Measurements from ENCODE around the gene ADAMTS20. TPM values are rescaled to one million over a fixed set of nuclear protein-coding genes. Genes with fewer than 3 reads are reported as not detected.

Gene ADAMTS20
- total RNA-seq, 1 donor from 2014 or later = 0.22 TPM

GRCh38 chr12:43357141-43357540 lies 194.9 kb downstream of the ADAMTS20 start:
- no peaks in the 10 kb centered on the region for H3K27me3 Mint-ChIP-seq (ENCODE audit: low read depth)
- H3K4me3 Mint-ChIP-seq (ENCODE audit: unreplicated experiment) = no peak overlapping the region
- no peaks in the 10 kb centered on the region for H3K9me3 Mint-ChIP-seq (ENCODE audit: low read depth)
- TF ChIP-seq CTCF (IDR thresholded peaks at IDR 0.05) = no peak
- H3K4me1 Mint-ChIP-seq (ENCODE audit: low read depth) = peaks cover 7% of the 10 kb centered on the region
- no peak overlapping the region for H3K27ac Mint-ChIP-seq (ENCODE audit: unreplicated experiment)
- H3K36me3 Mint-ChIP-seq (ENCODE audit: low read depth) = peaks cover 1% of the 10 kb centered on the region
- DNase-seq (ENCODE audit: low spot score) = no peak

GRCh38 chr12:43352001-43352400 lies 200.0 kb downstream of the ADAMTS20 start:
- Mint-ChIP-seq H3K4me3 (ENCODE audit: unreplicated experiment) (no peak overlapping the region), H3K36me3 (ENCODE audit: low read depth) (no peaks in the 10 kb centered on the region), H3K27me3 (ENCODE audit: low read depth) (peaks cover 4% of the 10 kb centered on the region), H3K9me3 (ENCODE audit: low read depth) (no peaks in the 10 kb centered on the region), H3K4me1 (ENCODE audit: low read depth) (no peaks in the 10 kb centered on the region), H3K27ac (ENCODE audit: unreplicated experiment) (no peak overlapping the region)
- DNase-seq (ENCODE audit: low spot score) = no peak
- TF ChIP-seq CTCF (IDR thresholded peaks at IDR 0.05) = no peak

GRCh38 chr12:43349863-43350262 lies 202.1 kb downstream of the ADAMTS20 start:
- peaks cover 4% of the 10 kb centered on the region for H3K27me3 Mint-ChIP-seq (ENCODE audit: low read depth)
- H3K4me3 Mint-ChIP-seq (ENCODE audit: unreplicated experiment) = no peak overlapping the region
- no peaks in the 10 kb centered on the region for H3K4me1 Mint-ChIP-seq (ENCODE audit: low read depth)
- peaks cover 3% of the 10 kb centered on the region for H3K36me3 Mint-ChIP-seq (ENCODE audit: low read depth)
- no peak overlapping the region for H3K27ac Mint-ChIP-seq (ENCODE audit: unreplicated experiment)
- no peak for DNase-seq (ENCODE audit: low spot score)
- peaks cover 2% of the 10 kb centered on the region for H3K9me3 Mint-ChIP-seq (ENCODE audit: low read depth)
- peak; percentile 88 for TF ChIP-seq CTCF (IDR thresholded peaks at IDR 0.05)

- no peak overlapping the region for H3K4me3 Mint-ChIP-seq (ENCODE audit: unreplicated experiment)
- H3K9me3 Mint-ChIP-seq (ENCODE audit: low read depth) = peaks cover 10% of the 10 kb centered on the region
- peaks cover 4% of the 10 kb centered on the region for H3K27me3 Mint-ChIP-seq (ENCODE audit: low read depth)
- DNase-seq (ENCODE audit: low spot score) = no peak
- H3K27ac Mint-ChIP-seq (ENCODE audit: unreplicated experiment) = no peak overlapping the region
- H3K4me1 Mint-ChIP-seq (ENCODE audit: low read depth) = no peaks in the 10 kb centered on the region
- TF ChIP-seq CTCF (IDR thresholded peaks at IDR 0.05) = no peak
- H3K36me3 Mint-ChIP-seq (ENCODE audit: low read depth) = peaks cover 3% of the 10 kb centered on the region
These were observed 203.8 kb downstream of the ADAMTS20 start for GRCh38 chr12:43348221-43348620.

GRCh38 chr12:43347026-43347425 lies 205.0 kb downstream of the ADAMTS20 start:
- H3K27ac Mint-ChIP-seq (ENCODE audit: unreplicated experiment) = no peak overlapping the region

More at GRCh38 chr12:43347026-43347425, 205.0 kb downstream of the ADAMTS20 start:
- Mint-ChIP-seq H3K27me3 (ENCODE audit: low read depth) (peaks cover 4% of the 10 kb centered on the region), H3K4me3 (ENCODE audit: unreplicated experiment) (no peak overlapping the region), H3K9me3 (ENCODE audit: low read depth) (peaks cover 10% of the 10 kb centered on the region), H3K4me1 (ENCODE audit: low read depth) (no peaks in the 10 kb centered on the region), H3K36me3 (ENCODE audit: low read depth) (peaks cover 3% of the 10 kb centered on the region)
- TF ChIP-seq CTCF (IDR thresholded peaks at IDR 0.05) = no peak
- DNase-seq (ENCODE audit: low spot score) = no peak
